ES-I3 (cell line): ENCODE results near the gene CBFB.

Experiments
- H3K36me3 ChIP-seq: 2 replicates; pipeline ENCODE4 v1.6.1; 2013; ENCODE audit warnings: mild to moderate bottlenecking, low read length, control low read depth, moderate library complexity; ENCODE audit not compliant: insufficient read depth
- H3K4me1 ChIP-seq: 2 replicates; pipeline ENCODE4 v1.6.1; 2013; ENCODE audit warnings: mild to moderate bottlenecking, control low read depth, low read length; ENCODE audit not compliant: insufficient read depth
- H3K9ac ChIP-seq: 2 replicates; pipeline ENCODE4 v1.6.1; 2013; ENCODE audit warnings: low read depth, mild to moderate bottlenecking, low read length, moderate library complexity
- H3K9me3 ChIP-seq: 2 replicates; pipeline ENCODE4 v1.6.1; 2013; ENCODE audit warnings: mild to moderate bottlenecking, low read length, moderate library complexity; ENCODE audit not compliant: control insufficient read depth, insufficient read depth

The CBFB gene

DNA sequence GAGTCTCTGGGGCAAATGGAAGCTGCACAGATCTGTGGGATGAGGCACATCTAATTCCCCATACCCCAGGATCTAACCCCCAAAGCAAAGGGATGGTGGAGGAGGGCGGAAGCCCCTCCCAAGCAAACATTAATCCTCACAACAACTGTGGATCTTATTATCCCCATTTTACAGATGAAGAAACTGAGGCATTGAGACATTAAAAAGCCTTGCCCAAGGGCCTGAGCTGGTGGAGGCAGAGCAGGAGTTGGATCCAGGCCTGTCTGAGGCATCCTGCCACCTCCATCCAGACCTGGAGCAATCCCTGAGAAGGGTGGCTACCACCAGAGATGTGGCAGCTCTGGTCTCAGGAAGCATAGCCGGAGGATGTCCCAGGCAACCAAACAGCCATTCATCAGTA, 17.7 kb upstream of the CBFB start:
- Histone ChIP-seq H3K9me3 (no peaks in the 10 kb centered on the region), H3K9ac (no peak overlapping the region), H3K4me1 (peaks cover 11% of the 10 kb centered on the region), H3K36me3 (no peaks in the 10 kb centered on the region)

DNA sequence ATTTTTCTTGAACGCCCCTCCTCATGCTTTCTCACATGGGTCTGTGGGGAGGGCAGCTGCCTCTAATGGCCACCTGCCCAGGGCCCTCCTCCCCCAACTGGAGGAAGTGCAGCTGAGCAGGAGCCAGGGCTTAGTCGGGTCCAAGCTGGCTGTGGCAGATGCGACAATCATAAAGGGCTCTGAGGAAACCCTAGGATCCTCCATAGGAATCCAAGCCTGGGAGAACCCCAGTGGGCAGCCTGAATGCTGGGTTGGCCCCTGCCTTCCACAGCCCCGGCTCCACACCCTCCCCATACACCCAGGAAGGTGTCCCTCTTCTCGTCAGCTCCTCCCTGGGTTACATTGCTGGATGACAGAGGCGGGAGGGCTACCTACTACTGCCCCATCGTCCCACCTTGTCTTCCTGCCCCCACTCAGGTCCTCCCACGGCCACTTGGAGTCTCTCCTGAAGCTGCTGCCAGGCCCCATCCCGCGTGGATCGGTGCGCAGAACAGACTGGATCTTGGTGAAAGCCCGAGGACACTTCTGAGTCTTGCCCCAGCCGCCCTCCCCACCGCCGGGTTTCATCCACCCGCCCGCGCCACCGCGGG, 15.6 kb upstream of the CBFB start:
- Histone ChIP-seq H3K9ac (peak overlapping the region; percentile 67), H3K36me3 (no peaks in the 10 kb centered on the region), H3K4me1 (peaks cover 5% of the 10 kb centered on the region; the same call in 1 of the 2 replicates), H3K9me3 (no peaks in the 10 kb centered on the region)

- H3K9me3 ChIP-seq, result no peaks in the 10 kb centered on the region
- H3K36me3 ChIP-seq, result no peaks in the 10 kb centered on the region
- peak overlapping the region; percentile 67 for H3K9ac ChIP-seq
- peaks cover 5% of the 10 kb centered on the region; the same call in 1 of the 2 replicates for H3K4me1 ChIP-seq
Measured at GRCh38 chr16:67013823-67014633, 14.9 kb upstream of the CBFB start.

DNA sequence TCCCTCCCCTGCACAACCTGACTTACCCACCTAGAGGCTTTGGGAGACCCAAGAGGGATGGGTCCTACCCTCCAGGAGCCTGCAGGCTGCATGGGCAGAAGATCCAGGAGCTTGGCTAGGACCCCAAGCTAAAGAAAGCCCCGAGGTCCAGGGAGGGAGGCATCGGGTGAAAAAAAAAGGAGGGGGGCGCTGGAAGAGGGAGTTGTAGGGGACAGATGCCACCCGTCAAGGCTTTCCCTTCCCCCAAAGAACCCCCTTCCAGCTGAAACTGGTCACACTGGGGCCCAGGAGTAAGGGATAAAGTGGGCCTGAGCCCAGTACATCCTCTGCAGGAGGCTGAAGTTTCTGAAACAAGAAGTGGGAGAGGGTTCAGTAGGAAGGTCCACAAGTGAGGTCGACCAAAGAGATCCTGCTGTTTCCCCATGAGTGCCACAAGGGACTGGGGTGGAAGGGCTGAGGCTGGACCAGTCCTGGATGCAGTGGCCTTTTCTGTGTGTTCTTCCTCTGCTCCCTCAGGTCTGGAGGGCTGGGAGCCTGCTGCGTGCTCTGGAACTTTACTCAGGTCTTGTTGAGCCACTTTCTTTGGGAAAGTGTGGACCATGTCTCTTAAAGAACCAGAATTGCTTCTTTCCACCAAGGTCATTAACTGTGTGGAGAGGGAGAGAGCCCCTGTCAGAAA, 14.2 kb upstream of the CBFB start:
- no peaks in the 10 kb centered on the region for H3K9me3 ChIP-seq
- peak overlapping the region; percentile 67; the same call in 1 of the 2 replicates for H3K9ac ChIP-seq
- H3K36me3 ChIP-seq, result no peaks in the 10 kb centered on the region
- H3K4me1 ChIP-seq, result peaks cover 5% of the 10 kb centered on the region; the same call in 1 of the 2 replicates

DNA sequence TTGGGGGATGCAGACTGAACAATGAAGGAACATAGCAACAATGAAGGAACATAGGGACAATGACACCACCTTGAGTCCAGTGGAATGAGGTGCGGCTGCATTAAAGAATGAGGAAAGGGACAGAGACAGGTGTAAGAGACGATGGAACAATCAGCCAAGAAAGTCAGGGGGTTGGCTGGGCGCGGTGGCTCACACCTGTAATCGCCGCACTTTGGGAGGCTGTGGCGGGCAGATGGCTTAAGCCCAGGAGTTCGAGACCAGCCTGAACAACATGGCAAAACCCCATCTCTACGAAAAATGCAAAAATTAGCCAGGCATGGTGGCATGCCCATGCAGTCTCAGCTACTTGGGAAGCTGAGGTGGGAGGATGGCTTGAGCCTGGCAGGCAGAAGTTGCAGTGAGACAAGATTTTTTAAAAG, 13.6 kb upstream of the CBFB start:
- Histone ChIP-seq H3K9me3 (no peaks in the 10 kb centered on the region), H3K36me3 (no peaks in the 10 kb centered on the region), H3K4me1 (peaks cover 5% of the 10 kb centered on the region; the same call in 1 of the 2 replicates), H3K9ac (no peak overlapping the region)

DNA sequence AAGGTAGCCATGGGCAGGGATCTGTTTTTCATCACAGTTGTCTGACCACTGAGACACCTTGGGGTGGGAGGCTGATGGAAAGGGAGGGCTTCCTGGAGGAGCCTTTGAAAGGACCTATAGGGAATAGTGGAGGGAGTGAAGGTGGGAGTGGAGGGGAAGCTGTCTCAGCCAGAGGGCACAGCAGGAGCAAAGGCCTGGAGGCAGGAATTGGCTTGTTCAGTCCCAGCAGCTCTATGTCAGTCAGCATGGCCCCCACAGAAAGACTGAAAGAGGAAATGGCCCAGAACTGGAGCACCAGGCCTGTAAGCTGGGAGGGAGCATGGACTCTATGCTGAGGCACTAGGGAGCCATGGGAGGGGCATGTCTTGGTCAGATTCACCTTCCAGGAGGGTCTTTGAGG, 12.8 kb upstream of the CBFB start:
- peaks cover 5% of the 10 kb centered on the region; the same call in 1 of the 2 replicates for H3K4me1 ChIP-seq
- H3K9me3 ChIP-seq, result no peaks in the 10 kb centered on the region
- no peaks in the 10 kb centered on the region for H3K36me3 ChIP-seq
- no peak overlapping the region for H3K9ac ChIP-seq

- H3K9me3 ChIP-seq, result no peaks in the 10 kb centered on the region
- H3K9ac ChIP-seq, result no peak overlapping the region
- H3K4me1 ChIP-seq, result peaks cover 5% of the 10 kb centered on the region; the same call in 1 of the 2 replicates
- no peaks in the 10 kb centered on the region for H3K36me3 ChIP-seq
Measured at GRCh38 chr16:67016681-67017420, 12.1 kb upstream of the CBFB start.

- Histone ChIP-seq H3K9ac (no peak overlapping the region), H3K4me1 (peaks cover 5% of the 10 kb centered on the region; the same call in 1 of the 2 replicates), H3K36me3 (no peaks in the 10 kb centered on the region), H3K9me3 (no peaks in the 10 kb centered on the region)
Measured at GRCh38 chr16:67017421-67017750, 11.6 kb upstream of the CBFB start.

- no peak overlapping the region for H3K9ac ChIP-seq
- peaks cover 8% of the 10 kb centered on the region; the same call in 1 of the 2 replicates for H3K4me1 ChIP-seq
- no peaks in the 10 kb centered on the region for H3K36me3 ChIP-seq
- H3K9me3 ChIP-seq, result no peaks in the 10 kb centered on the region
Measured at GRCh38 chr16:67017810-67018488, 11.0 kb upstream of the CBFB start.

DNA sequence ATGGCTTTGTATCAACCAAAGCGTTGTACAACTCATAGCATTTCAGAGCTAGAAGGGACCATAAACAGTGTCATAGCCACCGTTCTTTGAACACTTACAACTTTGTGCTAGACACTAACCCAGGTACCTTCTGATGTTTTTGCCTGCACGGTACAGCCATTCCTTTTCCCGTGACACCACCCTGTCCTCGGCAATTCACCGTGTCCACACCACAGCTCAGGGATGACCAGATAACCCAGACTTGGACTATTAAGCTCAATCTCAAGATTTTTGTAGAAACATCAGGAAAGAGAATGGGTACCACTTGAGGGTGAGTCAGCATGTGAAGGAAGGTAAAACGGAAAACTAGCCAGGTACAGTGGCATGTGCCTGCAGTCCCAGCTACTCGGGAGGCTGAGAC, 9.8 kb upstream of the CBFB start:
- peaks cover 4% of the 10 kb centered on the region; the same call in 1 of the 2 replicates for H3K4me1 ChIP-seq
- H3K9ac ChIP-seq, result no peak overlapping the region
- H3K36me3 ChIP-seq, result no peaks in the 10 kb centered on the region
- H3K9me3 ChIP-seq, result no peaks in the 10 kb centered on the region

GRCh38 chr16:67021321-67021720, 7.6 kb upstream of the CBFB start:
- no peaks in the 10 kb centered on the region for H3K36me3 ChIP-seq
- no peak overlapping the region for H3K9ac ChIP-seq
- no peaks in the 10 kb centered on the region for H3K9me3 ChIP-seq
- 0 out of 2 replicates have a peak, but pooled peaks cover 4% of the 10 kb centered on the region for H3K4me1 ChIP-seq

- H3K9me3 ChIP-seq, result no peaks in the 10 kb centered on the region
- no peak overlapping the region for H3K9ac ChIP-seq
- 0 out of 2 replicates have a peak, but pooled peaks cover 4% of the 10 kb centered on the region for H3K4me1 ChIP-seq
- no peaks in the 10 kb centered on the region for H3K36me3 ChIP-seq
Measured at GRCh38 chr16:67022531-67023214, 6.3 kb upstream of the CBFB start.

DNA sequence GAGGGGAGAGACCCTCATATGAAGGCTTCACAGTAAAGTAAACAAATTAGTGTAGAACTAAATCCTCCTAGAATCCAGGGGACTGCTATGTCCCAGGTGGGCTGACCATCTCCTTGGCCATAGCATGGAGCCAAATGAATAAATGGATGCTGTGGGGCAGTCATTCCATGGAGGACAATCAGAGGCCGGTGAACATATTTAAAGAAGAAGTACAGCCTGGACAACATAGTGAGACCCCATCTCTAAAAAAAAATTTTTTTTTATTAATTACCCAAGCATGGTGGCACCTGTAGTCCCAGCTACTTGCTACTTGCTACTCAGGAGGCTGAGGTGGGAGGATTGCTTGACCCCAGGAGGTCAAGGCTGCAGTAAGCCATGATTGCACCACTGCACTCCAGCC, 5.3 kb upstream of the CBFB start:
- Histone ChIP-seq H3K9me3 (no peaks in the 10 kb centered on the region), H3K9ac (no peak overlapping the region), H3K36me3 (no peaks in the 10 kb centered on the region), H3K4me1 (peaks cover 8% of the 10 kb centered on the region; the same call in 1 of the 2 replicates)
